IMR-90 (cell line): ENCODE data around the gene CERS6. TPM values are rescaled to one million over a fixed set of nuclear protein-coding genes. Genes with fewer than 3 reads are reported as not detected.

ENCODE experiments used
- ATAC-seq: fragments of 200-7000 bp; cut with Tn5 transposase; 2 replicates; pipeline ENCODE4 v1.9.1; 2020; ENCODE audit warnings: low read depth, mild to moderate bottlenecking, moderate library complexity
- BruUV-seq: library from RNA; stranded (reverse); fragments of 400-500 nt; replicated peaks from 2 replicates; lab custom pipeline; 2021; lab: Mats Ljungman, UMichigan
- CTCF ChIA-PET: fragments of 300-600 bp; formaldehyde crosslinking; extraction: SDS; loops from one replicate; lab custom pipeline; 2021; ENCODE audit warnings: antibody characterized with exemption; lab: Yijun Ruan, JAX
- POLR2A ChIA-PET: fragments of 300-600 bp; sonication (Branson Sonifier 250); formaldehyde crosslinking; loops from one replicate; lab custom pipeline; 2022; ENCODE audit warnings: antibody characterized with exemption; ENCODE audit not compliant: unreplicated experiment; lab: Charles Lee
- DNase-seq: peaks from one replicate; pipeline ENCODE4 v3.0.0; 2013
- H2AFZ ChIP-seq: replicated peaks from 2 replicates; pipeline ENCODE3; 2013; ENCODE audit warnings: low read length, mild to moderate bottlenecking; ENCODE audit not compliant: poor library complexity
- H2AK5ac ChIP-seq: 2 replicates; pipeline ENCODE4 v1.6.1; 2013; ENCODE audit warnings: low read depth, low read length, inconsistent platforms
- H2AK9ac ChIP-seq: replicated peaks from 2 replicates; pipeline ENCODE3; 2013; ENCODE audit warnings: mild to moderate bottlenecking, low read depth, low read length, moderate library complexity; ENCODE audit not compliant: poor library complexity
- H2BK120ac ChIP-seq: 2 replicates; pipeline ENCODE4 v1.6.1; 2013; ENCODE audit warnings: low read depth, low read length, inconsistent platforms
- H2BK15ac ChIP-seq: 3 replicates; pipeline ENCODE4 v1.6.1; 2013; ENCODE audit warnings: low read depth, low read length, inconsistent platforms
- H2BK20ac ChIP-seq: 2 replicates; pipeline ENCODE4 v1.6.1; 2013; ENCODE audit warnings: low read depth, mild to moderate bottlenecking, inconsistent platforms, low read length, moderate library complexity
- H2BK5ac ChIP-seq: 2 replicates; pipeline ENCODE4 v1.6.1; 2013; ENCODE audit warnings: mild to moderate bottlenecking, low read depth, low read length, inconsistent platforms; ENCODE audit not compliant: poor library complexity, severe bottlenecking
- H3K14ac ChIP-seq: replicated peaks from 2 replicates; pipeline ENCODE4 v1.6.1; 2013; ENCODE audit warnings: low read depth, low read length, inconsistent platforms
- H3K18ac ChIP-seq: 2 replicates; pipeline ENCODE4 v1.6.1; 2013; ENCODE audit warnings: low read depth, low read length, control low read depth
- H3K23ac ChIP-seq: 2 replicates; pipeline ENCODE4 v1.6.1; 2013; ENCODE audit warnings: low read depth, low read length, inconsistent platforms
- H3K27ac ChIP-seq: 2 replicates; pipeline ENCODE4 v1.5.1; 2013; ENCODE audit warnings: mild to moderate bottlenecking, control low read depth, low read length; ENCODE audit not compliant: insufficient read depth
- H3K27me3 ChIP-seq: 2 replicates; pipeline ENCODE4 v1.6.1; 2013; ENCODE audit warnings: low read length; ENCODE audit not compliant: control insufficient read depth, insufficient read depth
- H3K36me3 ChIP-seq: 2 replicates; pipeline ENCODE4 v1.6.1; 2013; ENCODE audit warnings: low read length, mixed read lengths; ENCODE audit not compliant: control insufficient read depth, insufficient read depth
- H3K4ac ChIP-seq: 2 replicates; pipeline ENCODE4 v1.6.1; 2013; ENCODE audit warnings: low read depth, low read length, inconsistent platforms
- H3K4me1 ChIP-seq: 2 replicates; pipeline ENCODE4 v1.6.1; 2013; ENCODE audit warnings: low read length, mixed read lengths; ENCODE audit not compliant: control insufficient read depth, insufficient read depth
- H3K4me2 ChIP-seq: 2 replicates; pipeline ENCODE4 v1.6.1; 2013; ENCODE audit warnings: low read depth, mild to moderate bottlenecking, control low read depth, low read length, moderate library complexity
- H3K4me3 ChIP-seq: 2 replicates; pipeline ENCODE4 v1.5.1; 2013; ENCODE audit warnings: low read depth, mild to moderate bottlenecking, control low read depth, low read length, moderate library complexity; ENCODE audit not compliant: insufficient read depth
- H3K56ac ChIP-seq: 2 replicates; pipeline ENCODE4 v1.6.1; 2013; ENCODE audit warnings: low read length, inconsistent platforms; ENCODE audit not compliant: insufficient read depth; ENCODE audit errors: extremely low read depth
- H3K79me1 ChIP-seq, 2 experiments: 2 replicates each; pipeline ENCODE4 v1.6.1; 2013; ENCODE audit warnings: low read length in 2 of 2, inconsistent platforms in 1 of 2, low read depth in 1 of 2
- H3K9ac ChIP-seq: 2 replicates; pipeline ENCODE4 v1.6.1; 2013; ENCODE audit warnings: low read depth, low read length, control low read depth
- H3K9me1 ChIP-seq: 2 replicates; pipeline ENCODE4 v1.6.1; 2013; ENCODE audit warnings: low read length, inconsistent platforms; ENCODE audit not compliant: insufficient read depth
- H3K9me3 ChIP-seq: 2 replicates; pipeline ENCODE4 v1.6.1; 2013; ENCODE audit warnings: low read length; ENCODE audit not compliant: control insufficient read depth, insufficient read depth
- H4K20me1 ChIP-seq: 2 replicates; pipeline ENCODE4 v1.6.1; 2013; ENCODE audit warnings: low read length, inconsistent platforms; ENCODE audit not compliant: insufficient read depth
- H4K5ac ChIP-seq: 2 replicates; pipeline ENCODE4 v1.6.1; 2013; ENCODE audit warnings: mild to moderate bottlenecking, low read depth, low read length, control low read depth
- H4K8ac ChIP-seq, 2 experiments: 2 replicates each; pipeline ENCODE4 v1.6.1; 2013; ENCODE audit warnings: low read depth in 2 of 2, low read length in 2 of 2, control low read depth in 1 of 2, inconsistent platforms in 1 of 2
- H4K91ac ChIP-seq: 2 replicates; pipeline ENCODE4 v1.6.1; 2013; ENCODE audit warnings: low read depth, low read length, inconsistent platforms; ENCODE audit not compliant: insufficient read depth
- BHLHE40 ChIP-seq: fragments of 150-350 bp; IDR thresholded peaks from 2 replicates; pipeline ENCODE4 v1.6.1; 2016; ENCODE audit warnings: mild to moderate bottlenecking, low read depth, low read length
- CEBPB ChIP-seq: IDR thresholded peaks from 2 replicates; pipeline ENCODE4 v1.6.1; 2012; ENCODE audit warnings: low read depth, low read length, improper control_type of control experiment
- CHD1 ChIP-seq: IDR thresholded peaks from 2 replicates; pipeline ENCODE4 v1.6.1; 2012; ENCODE audit warnings: low read depth, low read length, improper control_type of control experiment
- FOS ChIP-seq: fragments of 150-350 bp; IDR thresholded peaks from 2 replicates; pipeline ENCODE4 v1.6.1; 2016; ENCODE audit warnings: low read depth, low read length
- MAFK ChIP-seq: IDR thresholded peaks from 2 replicates; pipeline ENCODE4 v1.6.1; 2012; ENCODE audit warnings: low read depth, low read length, improper control_type of control experiment
- MAZ ChIP-seq: IDR thresholded peaks from 2 replicates; pipeline ENCODE4 v1.6.1; 2012; ENCODE audit warnings: low read depth, mild to moderate bottlenecking, low read length, improper control_type of control experiment, moderate library complexity, borderline replicate concordance
- MXI1 ChIP-seq: IDR thresholded peaks from 2 replicates; pipeline ENCODE4 v1.6.1; 2012; ENCODE audit warnings: low read depth, mild to moderate bottlenecking, low read length, moderate library complexity, borderline replicate concordance
- NFE2L2 ChIP-seq: fragments of 150-350 bp; IDR thresholded peaks from 2 replicates; pipeline ENCODE4 v1.6.1; 2016; ENCODE audit warnings: low read depth, mild to moderate bottlenecking, low read length
- POLR2A ChIP-seq: IDR thresholded peaks from 2 replicates; pipeline ENCODE4 v1.6.1; 2012; ENCODE audit warnings: mild to moderate bottlenecking, low read depth, low read length
- RAD21 ChIP-seq: IDR thresholded peaks from 2 replicates; pipeline ENCODE4 v1.6.1; 2012; ENCODE audit warnings: low read length, improper control_type of control experiment
- RCOR1 ChIP-seq: IDR thresholded peaks from 2 replicates; pipeline ENCODE4 v1.6.1; 2012; ENCODE audit warnings: mild to moderate bottlenecking, low read length, improper control_type of control experiment; ENCODE audit not compliant: insufficient replicate concordance
- RFX5 ChIP-seq: IDR thresholded peaks from 2 replicates; pipeline ENCODE4 v1.8.0; 2012; ENCODE audit warnings: low read depth, mild to moderate bottlenecking, low read length, moderate library complexity
- SMC3 ChIP-seq: fragments of 150-350 bp; IDR thresholded peaks from 2 replicates; pipeline ENCODE4 v1.6.1; 2016; ENCODE audit warnings: low read depth, mild to moderate bottlenecking, antibody characterized with exemption, low read length, moderate library complexity
- WGBS, 2 experiments: methylation state at CpG; one replicate each; pipeline versions ENCODE4 v1.1.5 to v1.1.7; 2013; ENCODE audit warnings: missing lambda C conversion rate in 2 of 2; ENCODE audit not compliant: insufficient read length in 1 of 2; ENCODE audit errors: extremely low coverage in 2 of 2; 5-methylcytosine and 5-hydroxymethylcytosine counted together
- dilution Hi-C: fragments of 300-500 bp; cut with HindIII; formaldehyde crosslinking; loops from one replicate; pipeline ENCODE4 v1.14.3; 2018; ENCODE audit warnings: low sequenced_read_pairs; ENCODE audit not compliant: unreplicated experiment
- in situ Hi-C: fragments of 300-500 bp; cut with MboI; formaldehyde crosslinking; loops from 3 replicates; pipeline ENCODE4 v1.14.3; 2019; ENCODE audit warnings: low sequenced_read_pairs, inconsistent platforms, mixed read lengths
- intact Hi-C: fragments of 100-400 bp; cut with micrococcal nuclease; formaldehyde crosslinking; loops from 2 replicates; pipeline ENCODE4 v1.10.0; 2022
- polyA plus RNA-seq, 3 experiments: library from polyadenylated mRNA; depleted of rRNA; stranded (reverse); fragments of >200 nt; gene quantifications; 2 replicates each; pipeline ENCODE4 v1.2.3, GENCODE V29; 2012; ENCODE audit warnings: low replicate concordance in 1 of 3
- total RNA-seq: library from RNA; depleted of rRNA; stranded (reverse); fragments of >200 nt; gene quantifications from 2 replicates; pipeline ENCODE4 v1.2.3, GENCODE V29; 2012
- TF ChIP-seq, protein P1 (sequence below): conservative IDR thresholded peaks from 2 replicates; pipeline ENCODE4 v1.5.1; 2012; ENCODE audit warnings: mild to moderate bottlenecking, low read depth, low read length, improper control_type of control experiment
- TF ChIP-seq, protein P2 (sequence below): fragments of 150-350 bp; IDR thresholded peaks from 2 replicates; pipeline ENCODE4 v1.6.1; 2017; ENCODE audit warnings: mild to moderate bottlenecking, antibody characterized with exemption, low read length, low read depth
- TF ChIP-seq, protein P3 (sequence below): fragments of 150-350 bp; IDR thresholded peaks from 2 replicates; pipeline ENCODE4 v1.6.1; 2016; ENCODE audit warnings: low read depth, mild to moderate bottlenecking, low read length, moderate library complexity, borderline replicate concordance

Gene CERS6
- total and polyA plus RNA-seq, 2 of the 4 experiments (the other 2 are of a cell fraction), result 2.1 to 5.7 TPM

DNA sequence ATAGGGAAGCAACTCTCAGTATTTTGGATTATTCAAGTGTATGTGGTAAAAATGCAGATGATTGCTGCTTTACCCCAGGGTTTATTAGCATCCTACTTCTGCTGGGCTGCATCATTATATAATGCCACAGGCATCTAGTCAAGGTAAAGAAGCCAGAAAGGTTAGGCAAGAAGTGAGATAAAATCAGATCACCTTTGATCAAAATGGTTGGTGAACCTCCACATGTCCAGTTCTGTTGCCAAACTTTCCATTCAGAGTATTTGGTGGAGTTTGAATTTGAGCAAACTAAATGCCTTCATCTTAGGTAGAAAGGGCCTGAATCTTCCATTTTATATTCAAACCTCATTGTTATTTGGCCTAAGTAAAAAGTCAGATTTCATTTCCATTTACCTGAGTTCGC, 316.6 kb downstream of the CERS6 start:
- H2AK9ac ChIP-seq, result no peak overlapping the region
- H3K9me1 ChIP-seq, result no peaks in the 10 kb centered on the region
- H3K27ac ChIP-seq, result no peak overlapping the region
- no peak overlapping the region for H4K5ac ChIP-seq
- in situ Hi-C loops (no loop called here), dilution Hi-C loops (no loop called here), intact Hi-C loops (loop anchor here (1.0 kb wide), 1 partner anchor 148 kb away; no protein-coding TSS in a partner anchor)
- H2BK20ac ChIP-seq, result no peak overlapping the region
- H2AK5ac ChIP-seq, result no peak overlapping the region
- H4K91ac ChIP-seq, result no peak overlapping the region
- no peak for TF ChIP-seq BHLHE40
- no peak for TF ChIP-seq RCOR1
- TF ChIP-seq, protein P1, sequence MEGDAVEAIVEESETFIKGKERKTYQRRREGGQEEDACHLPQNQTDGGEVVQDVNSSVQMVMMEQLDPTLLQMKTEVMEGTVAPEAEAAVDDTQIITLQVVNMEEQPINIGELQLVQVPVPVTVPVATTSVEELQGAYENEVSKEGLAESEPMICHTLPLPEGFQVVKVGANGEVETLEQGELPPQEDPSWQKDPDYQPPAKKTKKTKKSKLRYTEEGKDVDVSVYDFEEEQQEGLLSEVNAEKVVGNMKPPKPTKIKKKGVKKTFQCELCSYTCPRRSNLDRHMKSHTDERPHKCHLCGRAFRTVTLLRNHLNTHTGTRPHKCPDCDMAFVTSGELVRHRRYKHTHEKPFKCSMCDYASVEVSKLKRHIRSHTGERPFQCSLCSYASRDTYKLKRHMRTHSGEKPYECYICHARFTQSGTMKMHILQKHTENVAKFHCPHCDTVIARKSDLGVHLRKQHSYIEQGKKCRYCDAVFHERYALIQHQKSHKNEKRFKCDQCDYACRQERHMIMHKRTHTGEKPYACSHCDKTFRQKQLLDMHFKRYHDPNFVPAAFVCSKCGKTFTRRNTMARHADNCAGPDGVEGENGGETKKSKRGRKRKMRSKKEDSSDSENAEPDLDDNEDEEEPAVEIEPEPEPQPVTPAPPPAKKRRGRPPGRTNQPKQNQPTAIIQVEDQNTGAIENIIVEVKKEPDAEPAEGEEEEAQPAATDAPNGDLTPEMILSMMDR, result no peak
- no peak for TF ChIP-seq MXI1
- TF ChIP-seq RFX5, result no peak
- TF ChIP-seq MAFK, result no peak
- no peak for TF ChIP-seq POLR2A
- no peak for TF ChIP-seq CHD1
- no peak for TF ChIP-seq FOS
- TF ChIP-seq SMC3, result no peak
- no peak for TF ChIP-seq NFE2L2
- no peak for TF ChIP-seq RAD21
- TF ChIP-seq MAZ, result no peak
- no peak for TF ChIP-seq CEBPB
- TF ChIP-seq, protein P2, sequence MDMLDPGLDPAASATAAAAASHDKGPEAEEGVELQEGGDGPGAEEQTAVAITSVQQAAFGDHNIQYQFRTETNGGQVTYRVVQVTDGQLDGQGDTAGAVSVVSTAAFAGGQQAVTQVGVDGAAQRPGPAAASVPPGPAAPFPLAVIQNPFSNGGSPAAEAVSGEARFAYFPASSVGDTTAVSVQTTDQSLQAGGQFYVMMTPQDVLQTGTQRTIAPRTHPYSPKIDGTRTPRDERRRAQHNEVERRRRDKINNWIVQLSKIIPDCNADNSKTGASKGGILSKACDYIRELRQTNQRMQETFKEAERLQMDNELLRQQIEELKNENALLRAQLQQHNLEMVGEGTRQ, result no peak
- TF ChIP-seq, protein P3, sequence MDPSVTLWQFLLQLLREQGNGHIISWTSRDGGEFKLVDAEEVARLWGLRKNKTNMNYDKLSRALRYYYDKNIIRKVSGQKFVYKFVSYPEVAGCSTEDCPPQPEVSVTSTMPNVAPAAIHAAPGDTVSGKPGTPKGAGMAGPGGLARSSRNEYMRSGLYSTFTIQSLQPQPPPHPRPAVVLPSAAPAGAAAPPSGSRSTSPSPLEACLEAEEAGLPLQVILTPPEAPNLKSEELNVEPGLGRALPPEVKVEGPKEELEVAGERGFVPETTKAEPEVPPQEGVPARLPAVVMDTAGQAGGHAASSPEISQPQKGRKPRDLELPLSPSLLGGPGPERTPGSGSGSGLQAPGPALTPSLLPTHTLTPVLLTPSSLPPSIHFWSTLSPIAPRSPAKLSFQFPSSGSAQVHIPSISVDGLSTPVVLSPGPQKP, result no peak
- no TSS peak for BruUV-seq
- no peak overlapping the region for H3K56ac ChIP-seq
- no peak for ATAC-seq
- H3K4me3 ChIP-seq, result no peak overlapping the region
- H4K8ac ChIP-seq, result no peak overlapping the region
- no CpG with 5 or more reads among the region's 1 CpG for WGBS, 2 experiments
- no peak overlapping the region for H3K9ac ChIP-seq
- no peaks in the 10 kb centered on the region for H3K36me3 ChIP-seq
- H3K4ac ChIP-seq, result no peak overlapping the region
- no peaks in the 10 kb centered on the region for H3K4me1 ChIP-seq
- ChIA-PET CTCF (interaction anchor here (0.7 to 0.9 kb wide), 2 partner anchors 13 to 148 kb away, joined by 3 read pairs; no protein-coding TSS in a partner anchor), POLR2A (no interaction called here)
- no peaks in the 10 kb centered on the region for H3K27me3 ChIP-seq
- 0 out of 2 replicates have a peak, but pooled peaks cover 1% of the 10 kb centered on the region for H3K9me3 ChIP-seq
- no peak overlapping the region for H3K4me2 ChIP-seq
- H2BK120ac ChIP-seq, result no peak overlapping the region
- H3K18ac ChIP-seq, result no peak overlapping the region
- no peaks in the 10 kb centered on the region for H4K20me1 ChIP-seq
- no peak overlapping the region for H2AFZ ChIP-seq
- H3K79me1 ChIP-seq, result no peaks in the 10 kb centered on the region
- no peak for DNase-seq
- H3K14ac ChIP-seq, result no peak overlapping the region
- no peak overlapping the region for H2BK15ac ChIP-seq
- no peak overlapping the region for H2BK5ac ChIP-seq
- H3K23ac ChIP-seq, result no peak overlapping the region
